Dedifferentiated amniotic fluid mesenchymal stem cell (primary cell): ENCODE results near the gene PCDHGA1.
"Not testable (repeated sequence)": the region's sequence is repeated elsewhere in the genome, so short reads cannot be mapped to it uniquely, and the experiment has no call there.

Experiments
- DNase-seq: peaks from one replicate; pipeline ENCODE4 v3.0.0-alpha.2; 2016; ENCODE audit errors: extremely low spot score

The PCDHGA1 gene

GRCh38 chr5:141382469-141383294 lies 52.4 kb downstream of the PCDHGA1 start, which contains the start of gene PCDHGA7:
TSS of gene PCDHGA7 (plus strand) at chr5:141382742. CDS start at chr5:141382900, 158 bp downstream.
- no peak for DNase-seq

DNA sequence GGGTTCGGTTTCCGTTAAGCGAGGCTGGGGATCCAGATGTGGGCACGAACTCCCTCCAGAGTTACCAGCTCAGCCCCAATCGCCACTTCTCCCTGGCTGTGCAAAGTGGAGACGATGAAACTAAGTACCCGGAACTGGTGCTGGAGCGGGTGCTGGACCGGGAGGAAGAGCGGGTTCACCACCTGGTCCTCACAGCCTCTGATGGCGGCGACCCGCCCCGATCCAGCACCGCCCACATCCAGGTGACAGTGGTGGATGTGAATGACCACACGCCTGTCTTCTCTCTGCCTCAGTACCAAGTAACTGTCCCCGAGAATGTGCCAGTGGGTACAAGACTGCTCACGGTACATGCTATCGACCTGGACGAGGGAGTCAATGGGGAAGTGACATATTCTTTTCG lies 53.0 kb downstream of the PCDHGA1 start:
- DNase-seq = no peak

DNA sequence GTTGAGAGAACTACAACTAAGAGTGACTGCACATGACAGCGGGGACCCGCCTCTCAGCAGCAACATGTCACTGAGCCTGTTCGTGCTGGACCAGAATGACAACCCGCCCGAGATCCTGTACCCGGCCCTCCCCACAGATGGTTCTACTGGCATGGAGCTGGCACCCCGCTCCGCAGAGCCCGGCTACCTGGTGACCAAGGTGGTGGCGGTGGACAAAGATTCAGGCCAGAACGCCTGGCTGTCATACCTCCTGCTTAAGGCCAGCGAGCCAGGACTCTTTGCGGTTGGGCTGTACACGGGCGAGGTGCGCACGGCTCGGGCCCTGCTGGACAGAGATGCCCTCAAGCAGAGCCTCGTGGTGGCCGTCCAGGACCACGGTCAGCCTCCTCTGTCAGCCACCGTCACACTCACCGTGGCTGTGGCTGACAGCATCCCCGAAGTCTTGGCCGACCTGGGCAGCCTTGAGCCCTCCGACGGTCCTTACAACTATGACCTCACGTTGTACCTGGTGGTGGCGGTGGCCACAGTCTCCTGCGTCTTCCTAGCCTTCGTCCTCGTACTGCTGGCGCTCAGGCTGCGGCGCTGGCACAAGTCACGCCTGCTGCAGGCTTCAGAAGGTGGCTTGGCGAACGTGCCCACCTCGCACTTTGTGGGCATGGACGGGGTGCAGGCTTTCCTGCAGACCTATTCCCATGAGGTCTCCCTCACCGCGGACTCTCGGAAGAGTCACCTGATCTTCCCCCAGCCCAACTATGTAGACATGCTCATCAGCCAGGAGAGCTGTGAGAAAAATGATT lies 54.4 kb downstream of the PCDHGA1 start:
- no peak for DNase-seq

DNA sequence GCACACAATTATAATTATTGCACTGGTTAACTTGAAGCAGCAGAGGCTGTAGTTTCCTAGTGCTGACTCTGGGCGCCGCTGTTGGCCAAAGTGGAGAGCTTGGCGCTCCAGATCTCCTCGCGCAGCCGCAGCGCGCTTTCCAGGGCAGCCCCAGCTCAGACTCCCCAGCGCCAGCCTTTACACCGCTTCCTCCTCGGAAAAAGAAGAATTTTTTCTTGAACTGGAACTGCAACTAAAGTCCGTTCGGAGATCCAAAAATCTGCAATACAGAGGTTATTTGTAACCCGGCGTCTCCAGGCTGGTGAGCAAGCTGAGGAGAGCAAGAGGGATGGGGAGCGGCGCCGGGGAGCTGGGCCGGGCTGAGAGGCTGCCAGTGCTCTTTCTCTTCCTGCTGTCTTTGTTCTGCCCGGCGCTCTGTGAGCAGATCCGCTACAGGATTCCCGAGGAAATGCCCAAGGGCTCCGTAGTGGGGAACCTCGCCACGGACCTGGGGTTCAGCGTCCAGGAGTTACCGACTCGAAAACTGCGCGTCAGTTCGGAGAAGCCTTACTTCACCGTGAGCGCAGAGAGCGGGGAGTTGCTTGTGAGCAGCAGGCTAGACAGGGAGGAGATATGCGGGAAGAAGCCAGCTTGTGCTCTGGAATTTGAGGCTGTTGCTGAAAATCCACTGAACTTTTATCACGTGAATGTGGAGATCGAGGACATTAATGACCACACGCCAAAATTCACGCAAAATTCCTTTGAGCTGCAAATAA lies 57.4 kb downstream of the PCDHGA1 start, which contains the start of gene PCDHGB4:
TSS of gene PCDHGB4 (plus strand) at position 142 of the 755 bp plus-strand sequence. CDS start at position 329, 187 bp downstream.
- DNase-seq = not testable (repeated sequence)

GRCh38 chr5:141388661-141389060 lies 58.3 kb downstream of the PCDHGA1 start:
- DNase-seq = no peak

DNA sequence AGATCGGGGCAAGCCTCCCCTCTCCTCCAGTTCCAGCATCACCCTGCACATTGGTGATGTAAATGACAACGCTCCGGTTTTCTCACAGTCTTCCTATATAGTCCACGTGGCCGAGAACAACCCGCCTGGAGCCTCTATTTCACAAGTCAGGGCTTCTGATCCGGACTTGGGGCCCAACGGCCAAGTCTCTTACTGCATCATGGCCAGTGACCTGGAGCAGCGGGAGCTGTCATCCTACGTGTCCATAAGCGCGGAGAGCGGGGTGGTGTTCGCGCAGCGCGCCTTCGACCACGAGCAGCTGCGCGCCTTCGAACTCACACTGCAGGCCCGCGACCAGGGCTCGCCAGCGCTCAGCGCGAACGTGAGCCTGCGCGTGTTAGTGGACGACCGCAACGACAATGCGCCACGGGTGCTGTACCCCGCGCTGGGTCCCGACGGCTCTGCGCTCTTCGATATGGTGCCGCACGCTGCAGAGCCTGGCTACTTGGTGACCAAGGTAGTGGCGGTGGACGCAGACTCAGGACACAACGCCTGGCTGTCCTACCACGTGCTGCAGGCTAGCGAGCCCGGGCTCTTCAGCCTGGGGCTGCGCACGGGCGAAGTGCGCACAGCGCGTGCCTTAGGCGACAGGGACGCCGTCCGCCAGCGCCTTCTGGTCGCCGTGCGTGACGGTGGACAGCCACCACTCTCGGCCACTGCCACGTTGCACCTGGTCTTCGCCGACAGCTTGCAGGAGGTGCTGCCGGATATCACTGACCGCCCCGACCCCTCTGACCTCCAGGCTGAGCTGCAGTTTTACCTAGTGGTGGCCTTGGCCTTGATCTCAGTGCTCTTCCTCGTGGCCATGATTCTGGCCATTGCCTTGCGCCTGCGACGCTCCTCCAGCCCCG lies 59.1 kb downstream of the PCDHGA1 start:
- DNase-seq = no peak

DNA sequence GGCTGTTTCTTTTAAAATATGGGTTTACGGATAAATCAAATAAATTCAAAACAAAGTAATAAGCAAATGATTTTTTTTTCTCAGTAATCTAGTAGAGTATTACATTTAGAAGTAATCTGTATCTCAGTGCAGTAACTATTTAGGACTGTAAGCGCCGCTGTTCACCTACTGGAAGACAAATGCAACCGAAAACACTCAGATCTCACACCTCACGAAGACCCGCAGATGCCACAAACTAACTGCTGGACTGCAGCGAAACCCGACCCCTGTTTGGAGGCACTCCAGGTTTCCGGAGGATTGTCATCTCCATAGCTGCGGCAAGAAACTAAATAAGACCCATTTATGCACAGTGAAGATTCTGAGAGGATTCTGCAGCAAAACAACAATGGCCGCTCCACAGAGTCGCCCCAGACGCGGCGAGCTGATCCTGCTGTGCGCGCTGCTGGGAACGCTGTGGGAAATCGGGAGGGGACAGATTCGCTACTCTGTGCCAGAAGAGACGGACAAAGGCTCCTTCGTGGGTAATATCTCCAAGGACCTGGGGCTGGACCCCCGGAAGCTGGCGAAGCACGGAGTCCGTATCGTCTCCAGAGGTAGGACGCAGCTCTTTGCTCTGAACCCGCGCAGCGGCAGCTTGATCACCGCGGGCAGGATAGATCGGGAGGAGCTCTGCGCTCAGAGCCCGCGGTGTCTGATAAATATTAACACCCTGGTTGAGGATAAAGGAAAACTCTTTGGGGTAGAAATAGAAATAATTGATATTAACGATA lies 62.3 kb downstream of the PCDHGA1 start, which contains the start of gene PCDHGA8:
TSS of gene PCDHGA8 (plus strand) at position 205 of the 770 bp plus-strand sequence. CDS start at position 386, 181 bp downstream.
- no peak for DNase-seq

DNA sequence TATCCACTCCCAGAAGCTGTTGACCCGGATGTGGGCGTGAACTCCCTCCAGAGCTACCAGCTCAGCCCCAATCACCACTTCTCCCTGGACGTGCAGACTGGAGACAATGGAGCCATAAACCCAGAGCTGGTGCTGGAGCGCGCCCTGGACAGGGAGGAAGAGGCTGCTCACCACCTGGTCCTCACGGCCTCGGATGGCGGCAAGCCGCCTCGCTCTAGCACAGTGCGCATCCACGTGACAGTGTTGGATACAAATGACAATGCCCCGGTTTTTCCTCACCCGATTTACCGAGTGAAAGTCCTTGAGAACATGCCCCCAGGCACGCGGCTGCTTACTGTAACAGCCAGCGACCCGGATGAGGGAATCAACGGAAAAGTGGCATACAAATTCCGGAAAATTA lies 63.0 kb downstream of the PCDHGA1 start:
- no peak for DNase-seq

GRCh38 chr5:141394401-141395187 lies 64.3 kb downstream of the PCDHGA1 start:
- DNase-seq = not testable (repeated sequence)

GRCh38 chr5:141397756-141398551 lies 67.6 kb downstream of the PCDHGA1 start, which contains the start of gene PCDHGB5:
TSS of gene PCDHGB5 (plus strand) at chr5:141397947. CDS start at chr5:141398128, 181 bp downstream.
- not testable (repeated sequence) for DNase-seq

DNA sequence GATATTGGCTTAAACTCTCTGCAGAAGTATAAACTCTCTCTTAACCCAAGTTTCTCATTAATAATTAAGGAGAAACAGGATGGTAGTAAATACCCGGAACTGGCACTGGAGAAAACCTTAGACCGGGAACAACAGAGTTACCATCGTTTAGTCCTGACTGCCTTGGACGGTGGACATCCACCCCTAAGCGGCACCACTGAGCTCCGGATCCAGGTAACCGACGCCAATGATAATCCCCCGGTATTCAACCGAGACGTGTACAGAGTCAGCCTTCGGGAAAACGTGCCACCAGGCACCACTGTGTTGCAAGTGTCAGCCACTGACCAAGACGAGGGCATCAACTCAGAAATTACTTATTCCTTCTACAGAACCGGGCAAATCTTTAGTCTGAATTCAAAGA lies 68.3 kb downstream of the PCDHGA1 start:
- DNase-seq = no peak

- no peak for DNase-seq
These were observed 69.4 kb downstream of the PCDHGA1 start for GRCh38 chr5:141399555-141400258.

DNA sequence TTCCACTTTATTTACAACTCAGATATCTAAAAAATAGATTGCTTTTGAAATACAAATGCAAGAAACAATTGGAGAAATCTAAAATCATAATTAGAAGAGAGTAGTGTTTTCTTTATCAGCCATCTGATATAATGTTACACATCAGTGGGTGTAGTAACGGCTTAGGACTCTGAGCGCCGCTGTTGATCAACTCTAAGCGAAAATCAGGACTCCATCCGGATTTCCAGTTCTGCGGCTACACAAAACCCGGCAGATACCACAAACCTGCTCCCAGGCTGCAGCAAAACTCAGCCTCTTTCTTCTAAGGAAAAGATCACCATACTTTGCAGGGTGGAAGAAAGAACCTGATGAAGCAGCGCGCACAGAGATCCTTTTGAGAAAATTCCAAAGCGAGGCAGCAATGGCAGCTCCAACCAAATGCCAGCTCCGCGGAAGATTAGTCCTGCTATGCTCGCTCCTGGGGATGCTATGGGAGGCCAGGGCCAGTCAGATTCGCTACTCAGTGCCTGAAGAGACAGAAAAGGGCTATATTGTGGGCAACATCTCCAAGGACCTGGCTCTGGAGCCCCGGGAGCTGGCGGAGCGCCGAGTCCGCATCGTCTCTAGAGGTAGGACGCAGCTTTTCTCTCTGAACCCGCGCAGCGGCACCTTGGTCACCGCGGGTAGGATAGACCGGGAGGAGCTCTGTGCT lies 72.4 kb downstream of the PCDHGA1 start, which contains the start of gene PCDHGA9:
TSS of gene PCDHGA9 (plus strand) at position 226 of the 691 bp plus-strand sequence. CDS start at position 401, 175 bp downstream.
- no peak for DNase-seq

GRCh38 chr5:141403387-141403786 lies 73.1 kb downstream of the PCDHGA1 start:
- no peak for DNase-seq

DNA sequence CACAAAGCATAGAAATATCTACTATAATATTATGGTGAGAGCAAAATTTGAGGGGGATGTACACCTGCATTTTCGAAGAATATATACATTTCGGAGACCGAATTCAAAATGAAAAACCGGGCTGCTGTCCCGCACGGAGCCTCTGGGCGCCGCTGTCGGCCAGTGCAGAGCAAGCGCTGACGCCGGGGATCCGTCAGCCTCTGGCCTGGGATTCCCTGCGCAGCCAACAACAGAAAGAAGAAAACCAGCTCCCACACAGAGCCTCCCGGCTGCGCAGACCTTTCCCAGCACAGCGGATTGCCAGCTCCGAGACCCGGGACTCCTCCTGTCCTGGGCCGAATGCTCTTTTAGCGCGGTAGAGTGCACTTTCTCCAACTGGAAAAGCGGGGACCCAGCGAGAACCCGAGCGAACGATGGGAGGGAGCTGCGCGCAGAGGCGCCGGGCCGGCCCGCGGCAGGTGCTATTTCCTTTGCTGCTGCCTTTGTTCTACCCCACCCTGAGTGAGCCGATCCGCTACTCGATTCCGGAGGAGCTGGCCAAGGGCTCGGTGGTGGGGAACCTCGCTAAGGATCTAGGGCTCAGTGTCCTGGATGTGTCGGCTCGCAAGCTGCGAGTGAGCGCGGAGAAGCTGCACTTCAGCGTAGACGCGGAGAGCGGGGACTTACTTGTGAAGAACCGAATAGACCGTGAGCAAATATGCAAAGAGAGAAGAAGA lies 77.6 kb downstream of the PCDHGA1 start, which contains the start of gene PCDHGB6:
TSS of gene PCDHGB6 (plus strand) at position 232 of the 716 bp plus-strand sequence. CDS start at position 414, 182 bp downstream.
- DNase-seq = not testable (repeated sequence)
